ENCODE measurements around the gene PTPN3. TPM values are rescaled to one million over a fixed set of nuclear protein-coding genes. Genes with fewer than 3 reads are reported as not detected.

PTPN3 gene
- polyA plus RNA-seq, 1 experiment = 1.1 TPM

GRCh38 chr9:109391176-109391575 lies 106.9 kb downstream of the PTPN3 start:
- Histone ChIP-seq H3K4me3 (ENCODE audit: low read depth, low read length) (no peak overlapping the region), H3K36me3 (ENCODE audit: control insufficient read depth, insufficient read depth, low read length) (no peaks in the 10 kb centered on the region; the same call in 1 of the 2 replicates), H3K27me3 (ENCODE audit: control insufficient read depth, insufficient read depth, low read length) (no peaks in the 10 kb centered on the region)
- no peak for DNase-seq (ENCODE audit: low read depth)
- ChIA-PET POLR2A (no interaction called here), CTCF (interaction anchor here (0.6 to 1.6 kb wide), 4 partner anchors 12 to 256 kb away, joined by 3 to 7 read pairs (median 3); no protein-coding TSS in a partner anchor)
- no peak for TF ChIP-seq CTCF (IDR thresholded peaks at IDR 0.05; ENCODE audit: insufficient read depth, low read depth, low read length)

- CTCF ChIA-PET = interaction anchor here (0.6 to 0.9 kb wide), 2 partner anchors 12 to 15 kb away, joined by 3 to 4 read pairs; no protein-coding TSS in a partner anchor
- TF ChIP-seq CTCF (IDR thresholded peaks at IDR 0.05; ENCODE audit: insufficient read depth, low read depth, low read length) = no peak
- H3K27me3 ChIP-seq (ENCODE audit: control insufficient read depth, insufficient read depth, low read length) = no peaks in the 10 kb centered on the region; the same call in 1 of the 2 replicates
Observed at GRCh38 chr9:109387856-109388255, 110.3 kb downstream of the PTPN3 start.

GRCh38 chr9:109387206-109387605 lies 110.9 kb downstream of the PTPN3 start:
- no peak overlapping the region for H3K4me3 ChIP-seq (ENCODE audit: low read depth, low read length)
- CTCF ChIA-PET = interaction anchor here (0.6 to 2.0 kb wide), 2 partner anchors 11 to 14 kb away, joined by 3 to 4 read pairs; no protein-coding TSS in a partner anchor
- no peaks in the 10 kb centered on the region; the same call in 1 of the 2 replicates for H3K27me3 ChIP-seq (ENCODE audit: control insufficient read depth, insufficient read depth, low read length)
- no peaks in the 10 kb centered on the region; the same call in 1 of the 2 replicates for H3K36me3 ChIP-seq (ENCODE audit: control insufficient read depth, insufficient read depth, low read length)
- DNase-seq (ENCODE audit: low read depth) = no peak
- no peak for TF ChIP-seq CTCF (IDR thresholded peaks at IDR 0.05; ENCODE audit: insufficient read depth, low read depth, low read length)
- POLR2A ChIA-PET = no interaction called here

More at GRCh38 chr9:109387856-109388255, 110.3 kb downstream of the PTPN3 start:
- DNase-seq (ENCODE audit: low read depth) = no peak
- H3K36me3 ChIP-seq (ENCODE audit: control insufficient read depth, insufficient read depth, low read length) = no peaks in the 10 kb centered on the region; the same call in 1 of the 2 replicates
- POLR2A ChIA-PET = no interaction called here
- no peak overlapping the region for H3K4me3 ChIP-seq (ENCODE audit: low read depth, low read length)

- TF ChIP-seq CTCF (IDR thresholded peaks at IDR 0.05; ENCODE audit: insufficient read depth, low read depth, low read length) = no peak
- CTCF ChIA-PET = interaction anchor here (1.2 to 2.0 kb wide), 2 partner anchors 9 kb away, joined by 4 read pairs; no protein-coding TSS in a partner anchor
- H3K27me3 ChIP-seq (ENCODE audit: control insufficient read depth, insufficient read depth, low read length) = no peaks in the 10 kb centered on the region; the same call in 1 of the 2 replicates
- no peak for DNase-seq (ENCODE audit: low read depth)
- H3K36me3 ChIP-seq (ENCODE audit: control insufficient read depth, insufficient read depth, low read length) = no peaks in the 10 kb centered on the region; the same call in 1 of the 2 replicates
- no peak overlapping the region for H3K4me3 ChIP-seq (ENCODE audit: low read depth, low read length)
- POLR2A ChIA-PET = no interaction called here
Observed at GRCh38 chr9:109385499-109385898, 112.6 kb downstream of the PTPN3 start.

GRCh38 chr9:109383947-109384346 lies 114.2 kb downstream of the PTPN3 start:
- ChIA-PET CTCF (no interaction called here), POLR2A (no interaction called here)
- Histone ChIP-seq H3K4me3 (ENCODE audit: low read depth, low read length) (no peak overlapping the region), H3K27me3 (ENCODE audit: control insufficient read depth, insufficient read depth, low read length) (no peaks in the 10 kb centered on the region; the same call in 1 of the 2 replicates), H3K36me3 (ENCODE audit: control insufficient read depth, insufficient read depth, low read length) (no peaks in the 10 kb centered on the region; the same call in 1 of the 2 replicates)
- no peak for DNase-seq (ENCODE audit: low read depth)
- no peak for TF ChIP-seq CTCF (IDR thresholded peaks at IDR 0.05; ENCODE audit: insufficient read depth, low read depth, low read length)
